Left lung (tissue), 10 donors: ENCODE measurements around the gene HLA-DMB. TPM values are rescaled to one million over a fixed set of nuclear protein-coding genes. Genes with fewer than 3 reads are reported as not detected.
A peak's percentile ranks its signal among the peaks of the same experiment; 100 is the strongest.

ENCODE experiments used
- ATAC-seq: fragments of 200-7000 bp; cut with Tn5 transposase; one replicate; pipeline ENCODE4 v1.9.1; 2020; ENCODE audit warnings: moderate library complexity
- DNase-seq, 4 donors: peaks; one replicate each; pipeline ENCODE4 v3.0.0-alpha.2; 2013 to 2020
- H3K27ac ChIP-seq, 2 donors: fragments of 200-600 bp; sonication (generic) in 1 of 2; one replicate each; pipeline versions ENCODE4 v1.5.0 to v1.8.0; 2020 to 2021
- H3K27me3 ChIP-seq, 2 donors: fragments of 200-600 bp; sonication (generic) in 1 of 2; one replicate each; pipeline versions ENCODE4 v1.5.0 to v1.8.0; 2020 to 2021
- H3K36me3 ChIP-seq, 2 donors: fragments of 200-600 bp; sonication (generic) in 1 of 2; one replicate each; pipeline versions ENCODE4 v1.5.0 to v1.8.0; 2020 to 2021
- H3K4me1 ChIP-seq, 2 donors: fragments of 200-600 bp; one replicate each; pipeline ENCODE4 v1.8.0; 2021
- H3K4me3 ChIP-seq, 2 donors: fragments of 200-600 bp; sonication (generic) in 1 of 2; one replicate each; pipeline versions ENCODE4 v1.5.0 to v1.8.0; 2020 to 2021; ENCODE audit warnings: mild to moderate bottlenecking in 1 of 2
- H3K9me3 ChIP-seq, 2 donors: fragments of 200-600 bp; sonication (generic) in 1 of 2; one replicate each; pipeline versions ENCODE4 v1.5.0 to v1.8.0; 2020 to 2021
- CTCF ChIP-seq, 2 donors: fragments of 200-600 bp; sonication (generic) in 1 of 2; IDR thresholded peaks; one replicate each; pipeline versions ENCODE4 v1.5.0 to v1.8.0; 2021; ENCODE audit warnings: antibody characterized with exemption in 2 of 2
- intact Hi-C, 2 donors: fragments of 100-400 bp; cut with DNase I; formaldehyde crosslinking; loops; one replicate each; pipeline versions ENCODE4 v1.11.2 to v1.14.2; 2022
- polyA plus RNA-seq, 6 donors: library from polyadenylated mRNA; unstranded; fragments of 120-200 nt; gene quantifications; one replicate each; pipeline ENCODE4 v1.2.1, GENCODE V29; 2013; ENCODE audit not compliant: insufficient read length in 6 of 6
- total RNA-seq, 2 donors: library from RNA; stranded (reverse); fragmentation: NEBNext Ultra II Directional; extraction: Animal tissue kit (Norgen Biotek cat#: 25700); gene quantifications; one replicate each; pipeline ENCODE4 v1.2.1, GENCODE V29; 2021
- donor health status: DM: no; HTN: yes; CAD: no.
- donor health status: DM: no; HTN: no; CAD: no.

Gene HLA-DMB
- total and polyA plus RNA-seq, 8 donors: 7.4 to 91.0 (median 11.1) TPM

DNA sequence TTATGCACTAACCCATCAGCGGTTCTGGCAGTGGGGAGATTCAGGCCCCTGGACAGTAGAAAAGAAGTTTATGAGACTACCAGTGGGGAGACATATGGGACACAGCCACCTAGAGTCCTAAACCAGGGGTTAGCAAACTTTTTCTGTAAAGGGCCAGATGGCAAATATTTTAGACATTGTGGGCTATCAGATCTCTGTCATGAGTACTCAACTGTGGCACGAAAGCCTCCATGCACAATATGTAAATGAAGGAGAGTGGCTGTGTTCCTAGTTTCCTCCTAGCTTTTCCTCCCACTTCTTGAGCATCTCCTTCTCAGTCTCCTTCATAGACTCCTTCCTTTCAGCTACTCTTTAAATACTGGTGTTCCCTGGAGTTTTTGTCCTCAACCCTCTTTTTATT lies 15.3 kb upstream of the HLA-DMB start:
- Histone ChIP-seq H3K4me1 (peaks cover 0 to 29% of the 10 kb centered on the region in 2 donors), H3K27me3 (no peaks in the 10 kb centered on the region), H3K4me3 (no peak overlapping the region), H3K27ac (no peak overlapping the region), H3K36me3 (no peaks in the 10 kb centered on the region), H3K9me3 (no peaks in the 10 kb centered on the region)
- DNase-seq (no peak), ATAC-seq (no peak)
- no peak for TF ChIP-seq CTCF (IDR thresholded peaks at IDR 0.05)
- intact Hi-C loops: no loop called here

DNA sequence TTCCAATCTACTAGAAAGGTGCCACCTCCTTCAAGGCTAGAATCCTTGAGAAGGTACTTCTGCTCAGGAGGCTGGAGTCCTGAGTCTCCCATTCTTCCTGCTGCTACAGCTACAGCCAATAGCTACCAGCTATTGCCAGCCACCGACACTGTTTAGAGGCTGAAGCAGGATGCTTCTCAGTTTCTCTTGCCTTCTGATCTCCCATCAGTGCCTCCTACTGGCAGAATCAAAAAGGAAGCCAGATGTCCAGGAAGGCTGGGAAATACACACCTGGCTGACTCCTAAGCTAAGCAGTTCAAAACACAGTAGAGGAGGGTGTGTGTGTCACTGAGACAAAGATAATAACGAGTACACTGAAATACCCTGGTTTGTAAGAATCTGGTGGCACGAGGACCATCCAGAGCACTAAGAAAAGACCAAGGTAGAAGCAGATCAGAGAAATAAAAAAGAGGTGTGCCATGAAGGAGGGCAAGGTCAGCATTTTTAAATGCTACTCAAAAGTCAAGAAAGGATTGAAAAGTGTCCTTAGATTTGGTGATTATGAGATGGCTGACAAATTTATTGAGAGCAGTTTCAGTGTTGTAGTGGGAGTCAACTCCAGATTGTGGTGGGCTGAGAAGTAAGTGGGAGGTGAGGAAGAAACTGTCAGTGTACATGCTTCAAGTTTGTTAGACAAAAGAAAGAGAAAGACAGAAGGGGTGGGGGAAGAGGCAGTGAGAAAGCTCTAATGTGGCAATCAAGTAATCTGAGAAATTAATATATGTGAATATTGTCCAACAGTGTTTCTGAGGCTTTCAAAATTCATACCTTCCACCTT lies 14.4 kb upstream of the HLA-DMB start:
- no peak overlapping the region for H3K4me3 ChIP-seq
- no peak overlapping the region for H3K27ac ChIP-seq
- DNase-seq (no peak), ATAC-seq (no peak)
- H3K36me3 ChIP-seq: no peaks in the 10 kb centered on the region
- peaks cover 0 to 38% of the 10 kb centered on the region in 2 donors for H3K4me1 ChIP-seq
- intact Hi-C loops: no loop called here
- no peaks in the 10 kb centered on the region for H3K9me3 ChIP-seq
- no peaks in the 10 kb centered on the region for H3K27me3 ChIP-seq
- peak; percentile 9 to 20 for TF ChIP-seq CTCF (IDR thresholded peaks at IDR 0.05)

GRCh38 chr6:32954267-32954666 lies 13.4 kb upstream of the HLA-DMB start:
- Histone ChIP-seq H3K27me3 (no peaks in the 10 kb centered on the region), H3K36me3 (no peaks in the 10 kb centered on the region), H3K4me1 (peaks cover 0 to 45% of the 10 kb centered on the region in 2 donors), H3K27ac (no peak overlapping the region), H3K4me3 (no peak overlapping the region), H3K9me3 (no peaks in the 10 kb centered on the region)
- no peak for ATAC-seq
- no peak for DNase-seq
- intact Hi-C loops: no loop called here
- no peak for TF ChIP-seq CTCF (IDR thresholded peaks at IDR 0.05)

- H3K36me3 ChIP-seq: no peaks in the 10 kb centered on the region
- DNase-seq (no peak), ATAC-seq (no peak)
- H3K9me3 ChIP-seq: no peaks in the 10 kb centered on the region
- no peak for TF ChIP-seq CTCF (IDR thresholded peaks at IDR 0.05)
- intact Hi-C loops: no loop called here
- peak overlapping the region in 1 of 2 donors; percentile 78 for H3K27ac ChIP-seq
- H3K4me1 ChIP-seq: peaks cover 0 to 50% of the 10 kb centered on the region in 2 donors
- no peaks in the 10 kb centered on the region for H3K27me3 ChIP-seq
- no peak overlapping the region for H3K4me3 ChIP-seq
Observed at GRCh38 chr6:32953775-32954174, 12.9 kb upstream of the HLA-DMB start.

DNA sequence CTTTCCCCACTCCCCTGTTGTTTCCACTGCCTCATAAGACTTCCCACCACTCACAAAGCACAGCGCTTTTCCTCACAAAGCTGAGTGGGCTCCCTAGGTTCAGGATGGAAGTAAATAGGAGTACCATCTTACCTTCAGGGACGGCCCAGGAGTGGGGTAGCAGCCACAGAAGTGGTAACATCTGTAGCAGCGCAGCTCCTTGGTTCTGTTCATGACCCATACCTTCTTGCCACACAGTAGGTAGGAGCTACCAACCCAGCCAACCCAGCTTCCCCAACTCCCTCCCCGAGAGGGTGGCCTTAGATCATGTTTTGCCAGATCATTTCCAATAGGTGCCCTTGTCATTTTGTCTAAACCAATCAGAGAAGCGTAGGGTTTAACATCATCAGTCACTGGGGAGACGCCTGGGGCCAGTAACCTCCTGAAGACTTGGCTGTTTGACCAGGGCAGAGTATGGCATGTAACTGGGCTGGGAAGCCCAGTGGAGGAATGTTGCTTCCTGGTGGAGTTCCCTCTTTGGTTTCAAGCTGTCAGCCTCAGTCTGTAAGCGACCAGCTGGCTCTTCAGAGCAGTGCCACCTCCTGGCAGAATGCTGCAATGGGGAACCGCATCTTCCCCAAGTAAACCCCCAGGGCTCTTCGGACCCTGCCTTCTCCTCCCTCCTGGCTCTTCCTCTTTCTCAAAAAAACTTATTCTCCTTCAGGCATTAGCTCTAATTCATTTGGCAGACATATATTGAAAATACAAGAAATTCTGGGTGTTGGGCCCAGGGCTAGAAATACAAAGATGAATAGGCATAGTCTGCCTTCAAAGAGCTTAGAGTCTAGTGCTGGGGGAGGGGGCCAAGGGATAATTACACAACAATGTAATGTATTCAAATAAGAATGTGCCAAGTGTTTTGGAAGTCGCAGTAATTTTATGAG lies 12.2 kb upstream of the HLA-DMB start, which contains the start of gene HLA-DMA:
TSS of gene HLA-DMA (minus strand) at position 281 of the 923 bp plus-strand sequence. CDS start at position 220, 61 bp downstream.
- ATAC-seq (peak; percentile 97), DNase-seq (peak; percentile 67 to 92 (median 88))
- no peaks in the 10 kb centered on the region for H3K36me3 ChIP-seq
- peak within 1 kb of the TSS; percentile 75 to 78 for H3K27ac ChIP-seq
- intact Hi-C loops: no loop called here
- H3K4me3 ChIP-seq: peak within 1 kb of the TSS; percentile 17 to 43
- peaks cover 0 to 57% of the 10 kb centered on the region in 2 donors for H3K4me1 ChIP-seq
- TF ChIP-seq CTCF (IDR thresholded peaks at IDR 0.05): peak; percentile 65 to 87
- H3K27me3 ChIP-seq: no peaks in the 10 kb centered on the region
- H3K9me3 ChIP-seq: no peaks in the 10 kb centered on the region
